Activated CD4-positive, alpha-beta T cell treated with anti-CD3 and anti-CD28 coated beads, Interleukin-2, amount 10 ng/mL, durations not matched to agents 24 days and 14 days (primary cell): ENCODE results near the gene SMAD7. TPM values are rescaled to one million over a fixed set of nuclear protein-coding genes. Genes with fewer than 3 reads are reported as not detected.

Experiments used
- DNase-seq: peaks from one replicate; pipeline ENCODE4 v3.0.0; 2022
- H3K27ac Mint-ChIP-seq: one replicate; pipeline ENCODE4 v1.8.0; 2022; ENCODE audit warnings: mild to moderate bottlenecking, mixed read lengths
- H3K27me3 Mint-ChIP-seq: one replicate; pipeline ENCODE4 v1.8.0; 2022; ENCODE audit warnings: mixed read lengths
- H3K36me3 Mint-ChIP-seq: one replicate; pipeline ENCODE4 v1.8.0; 2022; ENCODE audit warnings: low read depth, mild to moderate bottlenecking, mixed read lengths
- H3K4me1 Mint-ChIP-seq: one replicate; pipeline ENCODE4 v1.8.0; 2021; ENCODE audit warnings: mixed read lengths
- H3K4me3 Mint-ChIP-seq: one replicate; pipeline ENCODE4 v1.8.0; 2022; ENCODE audit warnings: mild to moderate bottlenecking, moderate library complexity, mixed read lengths
- H3K9me3 Mint-ChIP-seq: one replicate; pipeline ENCODE4 v1.8.0; 2021; ENCODE audit warnings: mixed read lengths
- intact Hi-C: fragments of 100-400 bp; cut with micrococcal nuclease; formaldehyde crosslinking; loops from one replicate; pipeline ENCODE4 v1.15.1; 2023
- total RNA-seq: library from RNA; stranded (reverse); gene quantifications from 2 replicates; pipeline ENCODE4 v1.2.3, GENCODE V29; 2022

The SMAD7 gene
- total RNA-seq, 1 donor from 2014 or later = 21.8 TPM

DNA sequence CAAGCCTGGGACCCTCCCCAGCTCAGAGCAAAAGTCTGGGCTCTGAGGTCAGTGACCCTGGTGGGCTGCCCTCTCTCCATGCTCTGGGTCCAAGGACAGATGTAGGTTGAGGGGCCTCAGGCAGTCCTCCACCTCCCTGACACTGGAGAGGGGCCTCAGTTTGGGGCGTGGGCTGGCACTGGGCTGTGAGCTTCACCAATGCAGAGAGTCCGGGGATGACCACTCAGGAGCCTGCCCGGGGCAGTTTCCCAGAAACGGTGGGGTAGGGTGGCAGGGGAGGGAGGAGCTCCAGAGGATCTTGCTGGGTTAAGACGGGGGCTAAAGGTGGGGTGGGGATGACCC lies 40.5 kb upstream of the SMAD7 start:
- DNase-seq = no peak
- Mint-ChIP-seq H3K27me3 (peaks cover 5% of the 10 kb centered on the region), H3K27ac (no peak overlapping the region), H3K4me3 (no peak overlapping the region), H3K9me3 (no peaks in the 10 kb centered on the region), H3K4me1 (peaks cover 2% of the 10 kb centered on the region), H3K36me3 (no peaks in the 10 kb centered on the region)
- intact Hi-C loops = no loop called here

DNA sequence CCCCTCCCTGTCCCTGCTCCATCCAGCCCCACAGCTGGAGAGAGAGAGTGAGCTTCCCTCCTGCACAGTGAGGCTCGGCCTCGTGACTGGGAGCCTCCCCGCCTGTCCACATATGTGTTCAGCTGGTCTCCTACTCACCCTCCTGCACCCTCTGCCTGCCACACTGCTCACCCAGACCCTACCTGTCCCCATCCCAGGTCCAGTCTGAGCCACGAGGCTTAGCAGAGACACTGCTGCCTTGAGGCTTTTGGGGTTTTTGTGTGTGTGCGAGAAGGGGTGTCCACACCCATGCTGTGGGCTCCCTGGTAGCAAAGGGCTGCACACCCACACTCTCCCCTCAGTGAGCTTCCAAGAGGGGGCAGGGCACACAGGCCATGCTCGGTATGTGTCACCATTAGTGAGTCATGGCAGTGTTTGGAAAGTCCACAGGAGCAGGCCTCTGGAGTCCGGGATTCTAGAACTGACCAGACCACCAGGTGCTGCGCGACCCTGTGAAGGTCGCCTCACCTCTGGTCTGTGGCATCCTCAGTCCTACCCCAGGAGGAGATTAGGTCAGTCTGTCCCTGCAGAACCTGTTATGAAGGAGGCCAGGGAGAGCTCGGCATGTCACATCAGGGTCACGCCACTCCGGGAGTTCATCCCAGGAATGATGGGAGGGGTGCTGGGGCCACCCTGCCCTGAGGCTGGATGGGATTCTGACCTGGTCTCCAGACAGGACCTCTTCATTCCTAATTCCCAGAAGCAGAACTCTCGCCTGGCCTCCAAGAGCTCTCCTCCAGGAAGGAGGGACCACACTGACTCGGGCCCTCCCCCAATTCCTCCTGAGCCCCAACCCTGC lies 39.9 kb upstream of the SMAD7 start:
- peaks cover 8% of the 10 kb centered on the region for H3K27me3 Mint-ChIP-seq
- no peak overlapping the region for H3K4me3 Mint-ChIP-seq
- no peaks in the 10 kb centered on the region for H3K9me3 Mint-ChIP-seq
- no peaks in the 10 kb centered on the region for H3K36me3 Mint-ChIP-seq
- intact Hi-C loops = no loop called here
- peaks cover 2% of the 10 kb centered on the region for H3K4me1 Mint-ChIP-seq
- DNase-seq = no peak
- H3K27ac Mint-ChIP-seq = no peak overlapping the region

DNA sequence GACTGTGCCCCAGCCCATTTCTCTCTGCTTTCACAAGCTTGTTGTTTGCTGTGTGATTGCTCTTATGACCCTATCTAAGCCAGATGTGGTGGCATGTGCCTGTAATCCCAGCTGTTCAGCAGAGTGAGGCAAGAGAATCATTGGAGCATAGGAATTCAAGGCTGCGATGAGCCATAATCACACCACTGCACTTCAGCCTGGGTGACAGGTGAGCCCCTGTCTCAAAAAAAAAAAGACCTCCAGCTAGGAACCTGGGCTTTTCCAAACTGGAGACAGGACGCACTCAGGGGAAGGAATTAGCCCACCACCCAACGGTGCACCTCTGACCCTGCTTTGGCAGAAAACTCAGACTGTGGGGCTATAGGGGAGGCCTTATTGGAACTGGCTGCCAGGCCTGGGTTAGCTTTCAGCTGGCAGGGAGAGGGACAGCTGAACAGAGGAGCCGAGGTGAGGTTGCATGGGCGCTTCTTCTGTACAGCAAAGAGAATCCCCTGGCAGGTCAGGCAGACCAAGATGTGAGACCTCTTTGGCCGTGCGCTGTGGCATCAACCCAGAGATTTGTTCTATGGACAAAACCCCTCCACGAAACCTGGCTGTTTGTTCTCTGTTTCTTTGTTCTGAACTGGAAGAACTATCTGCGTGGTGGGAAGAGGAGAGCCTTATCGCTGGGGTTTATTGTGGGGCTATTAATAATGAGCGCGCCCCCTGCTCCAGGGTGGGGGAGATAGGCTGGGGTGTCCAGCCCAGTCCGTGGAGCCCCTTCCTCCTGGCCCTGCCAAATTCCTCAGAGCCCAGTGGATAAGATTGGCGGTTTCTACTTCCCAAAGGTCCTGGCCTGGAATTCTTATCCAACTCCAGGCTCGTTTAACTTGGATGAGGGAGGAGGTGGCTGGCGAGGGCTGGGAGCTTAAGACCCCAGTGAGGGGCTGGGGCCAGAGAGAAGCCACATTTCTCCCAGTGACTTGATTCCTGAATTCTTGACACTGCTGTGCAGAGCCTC lies 38.8 kb upstream of the SMAD7 start:
- intact Hi-C loops = no loop called here

DNA sequence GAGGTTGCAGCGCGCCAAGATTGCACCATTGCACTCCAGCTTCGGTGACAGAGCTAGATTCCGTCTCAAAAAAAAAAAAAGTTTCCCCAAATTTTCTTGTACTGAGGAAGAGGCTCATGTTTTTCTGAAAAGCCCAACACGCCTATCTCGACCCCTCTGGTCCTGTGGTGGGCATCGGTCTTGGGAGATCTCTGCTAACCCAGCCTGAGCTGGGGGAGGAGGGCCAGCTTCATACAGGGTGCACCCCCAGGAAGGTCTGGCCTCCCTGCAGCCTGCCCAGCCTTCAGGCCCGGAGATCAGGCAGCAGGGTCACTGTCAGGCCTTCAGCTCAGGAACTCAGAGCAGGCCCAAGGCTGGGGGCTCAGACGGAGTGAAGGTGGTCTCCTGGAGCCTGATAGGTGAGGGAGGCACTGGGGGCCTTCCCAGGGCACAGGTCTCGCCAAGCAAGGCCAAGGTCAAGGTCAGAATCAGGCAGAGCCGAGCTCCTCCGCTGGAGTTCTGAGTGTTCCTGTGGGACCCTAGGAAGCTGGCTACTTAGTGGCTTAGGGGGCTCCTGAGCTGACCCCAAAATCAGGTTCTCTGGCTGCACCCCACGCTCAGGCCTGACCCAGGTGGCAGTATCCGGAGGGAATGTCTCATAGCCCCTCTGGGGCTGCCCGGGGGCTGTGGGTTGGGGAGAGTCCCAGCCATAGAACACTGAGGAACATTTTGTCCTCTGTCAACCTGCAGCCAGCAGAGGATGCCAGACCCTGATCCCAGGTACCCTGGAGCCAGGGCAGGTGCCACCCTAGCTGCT lies 37.9 kb upstream of the SMAD7 start:
- H3K27ac Mint-ChIP-seq = no peak overlapping the region
- intact Hi-C loops = no loop called here

More for the DNA sequence above, 38.8 kb upstream of the SMAD7 start:
- peaks cover 2% of the 10 kb centered on the region for H3K4me1 Mint-ChIP-seq
- no peak for DNase-seq
- peaks cover 12% of the 10 kb centered on the region for H3K27me3 Mint-ChIP-seq
- no peaks in the 10 kb centered on the region for H3K36me3 Mint-ChIP-seq
- H3K27ac Mint-ChIP-seq = no peak overlapping the region
- H3K4me3 Mint-ChIP-seq = no peak overlapping the region
- no peaks in the 10 kb centered on the region for H3K9me3 Mint-ChIP-seq

DNA sequence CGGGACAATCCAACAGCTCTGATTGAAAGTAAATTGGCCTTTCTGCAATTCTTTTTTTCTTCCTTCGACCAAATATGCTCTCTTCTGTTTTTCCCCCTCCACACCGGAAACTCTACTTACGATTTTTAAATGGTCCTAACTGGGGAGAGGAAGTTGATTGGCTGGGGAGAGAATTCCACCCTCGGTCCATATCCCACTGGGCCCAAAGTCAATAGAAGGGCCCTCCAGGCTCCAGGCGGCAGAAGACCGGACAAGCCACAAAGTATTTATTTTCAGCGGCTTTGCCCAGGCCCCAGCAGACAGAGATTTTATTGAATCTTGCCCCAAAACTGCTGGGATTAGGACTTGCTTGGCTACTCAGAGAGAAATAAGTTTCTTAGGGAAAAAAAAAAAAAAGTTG lies 37.1 kb upstream of the SMAD7 start:
- no peak for DNase-seq
- intact Hi-C loops = no loop called here
- Mint-ChIP-seq H3K27ac (no peak overlapping the region), H3K36me3 (no peaks in the 10 kb centered on the region), H3K4me1 (peaks cover 2% of the 10 kb centered on the region), H3K27me3 (peaks cover 12% of the 10 kb centered on the region), H3K9me3 (no peaks in the 10 kb centered on the region), H3K4me3 (no peak overlapping the region)

More for the DNA sequence above, 37.9 kb upstream of the SMAD7 start:
- DNase-seq = no peak
- Mint-ChIP-seq H3K36me3 (no peaks in the 10 kb centered on the region), H3K27me3 (peaks cover 11% of the 10 kb centered on the region), H3K9me3 (no peaks in the 10 kb centered on the region), H3K4me3 (no peak overlapping the region), H3K4me1 (peaks cover 2% of the 10 kb centered on the region)

DNA sequence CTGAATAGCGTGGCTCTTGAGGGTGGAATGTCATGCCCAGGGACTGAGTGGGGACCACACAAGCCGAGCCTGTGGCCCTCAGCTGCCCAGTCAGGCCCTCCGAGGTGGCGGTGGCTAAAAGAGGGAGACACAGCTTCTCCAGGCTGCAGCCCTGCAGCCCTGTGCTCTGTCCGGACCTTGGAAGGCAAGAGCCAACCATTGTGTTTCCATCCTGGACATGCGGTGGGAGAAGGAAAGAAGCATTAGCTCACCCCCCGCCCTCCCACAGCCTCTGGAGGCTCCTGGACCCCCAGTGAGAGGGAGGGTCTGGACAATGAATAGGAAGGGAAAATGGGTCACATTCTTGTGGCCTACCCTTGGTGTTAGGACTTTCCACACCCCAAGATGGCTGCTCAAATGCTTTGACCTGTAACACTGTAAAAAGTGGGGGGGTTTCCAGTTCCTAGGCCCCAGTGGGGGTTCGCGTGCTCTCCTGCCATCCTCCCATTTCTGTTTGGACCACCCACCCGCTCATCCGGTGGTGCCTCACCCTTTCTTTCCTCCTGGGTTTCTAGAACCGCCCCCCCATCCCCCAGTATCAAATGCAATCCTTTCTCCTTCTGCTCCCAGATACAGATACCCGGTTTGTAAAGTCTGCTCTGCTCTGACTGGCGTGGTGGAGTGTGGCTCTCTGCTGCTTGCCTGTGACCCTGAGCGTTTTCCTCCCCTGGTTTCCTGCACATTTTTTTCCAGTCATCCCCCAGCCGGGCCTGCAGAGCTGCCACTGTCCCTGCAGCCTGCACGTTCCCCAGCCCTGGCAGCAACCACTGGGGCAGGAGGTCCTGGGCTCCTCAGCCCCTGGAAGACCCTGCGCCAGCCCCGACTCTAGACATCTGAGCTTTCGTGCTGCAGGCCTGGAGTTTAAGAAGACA lies 36.3 kb upstream of the SMAD7 start:
- Mint-ChIP-seq H3K27ac (no peak overlapping the region), H3K36me3 (no peaks in the 10 kb centered on the region), H3K9me3 (no peaks in the 10 kb centered on the region), H3K27me3 (peaks cover 17% of the 10 kb centered on the region), H3K4me3 (no peak overlapping the region), H3K4me1 (peaks cover 5% of the 10 kb centered on the region)
- DNase-seq = no peak
- intact Hi-C loops = no loop called here

DNA sequence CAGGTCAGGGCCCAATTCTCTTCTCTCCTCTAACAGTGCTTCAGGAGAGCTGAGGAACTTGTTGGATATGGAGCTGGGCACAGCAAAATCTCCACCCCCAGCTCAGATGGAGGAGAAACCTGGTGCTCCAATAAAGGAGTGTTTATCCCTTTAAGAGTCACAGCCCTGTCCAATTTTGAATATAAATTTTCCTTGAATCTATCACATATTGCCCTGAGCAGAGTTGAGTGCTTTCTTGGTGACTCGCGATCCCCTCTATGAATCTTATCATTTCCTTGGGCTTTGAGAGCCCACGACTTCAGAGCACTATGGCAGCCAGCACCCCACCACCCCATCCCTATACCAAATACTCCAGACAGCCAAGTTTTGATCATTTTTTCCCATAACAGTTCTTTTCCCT lies 34.4 kb upstream of the SMAD7 start:
- Mint-ChIP-seq H3K36me3 (no peaks in the 10 kb centered on the region), H3K4me1 (peaks cover 5% of the 10 kb centered on the region), H3K27ac (no peak overlapping the region), H3K4me3 (no peak overlapping the region), H3K27me3 (peaks cover 21% of the 10 kb centered on the region), H3K9me3 (no peaks in the 10 kb centered on the region)
- no peak for DNase-seq
- intact Hi-C loops = no loop called here

DNA sequence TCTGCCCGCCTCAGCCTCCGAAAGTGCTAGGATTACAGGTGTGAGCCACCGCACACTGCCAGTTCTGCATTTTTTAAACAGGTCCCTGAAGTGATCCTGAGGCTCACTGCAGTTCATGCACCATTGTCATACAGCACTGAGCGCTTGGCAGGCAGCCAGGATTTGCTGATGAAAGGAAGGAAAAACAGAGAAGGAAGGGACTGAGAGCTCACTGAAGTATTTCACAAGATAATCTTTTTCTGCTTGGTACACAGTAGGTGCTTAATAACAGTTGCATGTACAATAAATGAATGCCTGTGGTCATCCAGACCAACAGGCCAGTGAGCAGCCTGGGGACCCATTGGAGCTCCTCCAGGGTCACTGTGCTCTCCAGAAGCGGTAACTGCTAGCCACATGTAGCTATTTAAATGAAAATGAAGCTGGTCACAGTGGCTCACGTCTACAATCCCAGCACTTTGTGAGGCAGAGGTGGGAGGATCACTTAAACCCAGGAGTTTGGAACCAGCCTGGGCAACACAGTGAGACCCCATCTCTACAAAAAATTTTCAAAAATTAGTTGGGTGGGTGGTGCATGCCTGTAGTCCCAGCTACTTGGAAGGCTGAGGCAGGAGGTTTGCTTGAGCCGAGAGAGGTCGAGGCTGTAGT lies 33.1 kb upstream of the SMAD7 start:
- no peak overlapping the region for H3K4me3 Mint-ChIP-seq
- H3K27ac Mint-ChIP-seq = no peak overlapping the region
- H3K27me3 Mint-ChIP-seq = peaks cover 23% of the 10 kb centered on the region
- H3K9me3 Mint-ChIP-seq = no peaks in the 10 kb centered on the region
- intact Hi-C loops = no loop called here
- peaks cover 15% of the 10 kb centered on the region for H3K4me1 Mint-ChIP-seq
- H3K36me3 Mint-ChIP-seq = no peaks in the 10 kb centered on the region
- no peak for DNase-seq

DNA sequence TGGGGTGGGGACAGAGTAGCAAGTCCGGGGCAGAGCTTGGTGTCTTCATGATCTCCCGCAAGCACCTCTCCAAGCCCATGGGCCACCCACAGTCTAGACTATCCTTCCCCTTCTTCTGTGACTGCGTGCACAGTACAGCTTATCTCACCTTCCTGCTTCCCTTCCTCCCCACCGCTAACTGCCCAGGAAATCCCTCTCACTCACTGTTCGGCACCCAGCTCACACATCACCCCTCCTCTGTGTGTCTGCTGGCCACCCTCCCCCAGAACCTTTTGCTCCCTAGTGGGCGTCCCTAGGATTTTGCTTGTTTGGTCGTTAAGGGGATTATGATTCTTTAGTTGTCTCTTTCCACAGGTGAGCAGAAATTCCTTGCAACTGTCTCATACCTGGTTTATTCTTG lies 31.5 kb upstream of the SMAD7 start:
- DNase-seq = no peak
- Mint-ChIP-seq H3K4me3 (no peak overlapping the region), H3K9me3 (no peaks in the 10 kb centered on the region), H3K27ac (no peak overlapping the region), H3K4me1 (peaks cover 15% of the 10 kb centered on the region), H3K27me3 (peaks cover 28% of the 10 kb centered on the region), H3K36me3 (no peaks in the 10 kb centered on the region)
- intact Hi-C loops = no loop called here

DNA sequence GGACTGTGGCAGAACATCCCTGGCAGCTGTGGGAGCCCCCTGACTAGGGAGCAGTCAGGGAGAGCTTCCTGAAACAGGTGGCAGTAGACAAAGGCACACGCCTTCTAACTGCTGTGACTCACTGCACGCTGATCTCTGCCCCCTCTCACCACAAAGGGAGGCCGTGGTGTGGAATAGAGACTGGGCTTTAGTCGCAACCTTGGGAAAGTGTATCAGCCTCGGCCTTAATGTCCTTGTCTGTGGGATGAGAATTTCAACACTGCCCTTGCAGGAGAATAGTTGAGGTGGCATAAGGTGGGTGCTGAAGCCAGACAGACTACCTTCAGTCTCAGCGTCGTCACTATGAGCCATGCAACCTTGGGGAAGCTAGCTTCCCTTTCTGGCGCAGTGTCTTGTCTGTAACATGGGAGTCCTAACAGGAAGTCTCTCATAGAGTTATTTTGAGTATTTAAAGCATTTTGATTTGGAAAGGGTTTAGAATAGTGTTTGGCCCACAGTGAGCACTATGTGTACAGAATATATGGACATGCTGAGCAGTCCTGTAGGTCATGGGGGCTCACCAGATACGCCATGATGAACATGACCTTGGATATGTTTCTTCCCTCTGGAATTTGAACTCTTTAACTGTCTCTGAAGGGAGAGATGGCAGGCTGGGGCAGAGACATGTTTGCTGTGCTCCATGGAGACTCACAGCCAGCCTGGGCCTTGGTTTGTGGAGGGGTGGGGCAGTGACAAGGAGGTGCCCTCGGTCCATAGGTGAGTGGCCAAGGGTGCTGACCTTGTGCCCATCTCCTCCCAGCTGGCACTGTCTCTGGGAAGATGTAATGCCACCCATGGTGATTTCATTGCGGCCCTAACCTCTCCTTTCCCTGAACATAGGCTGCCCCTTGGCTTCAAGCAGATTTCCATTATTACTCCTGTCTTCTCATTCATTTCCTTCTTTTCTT lies 29.5 kb upstream of the SMAD7 start:
- no peak overlapping the region for H3K27ac Mint-ChIP-seq
- peaks cover 21% of the 10 kb centered on the region for H3K4me1 Mint-ChIP-seq

DNA sequence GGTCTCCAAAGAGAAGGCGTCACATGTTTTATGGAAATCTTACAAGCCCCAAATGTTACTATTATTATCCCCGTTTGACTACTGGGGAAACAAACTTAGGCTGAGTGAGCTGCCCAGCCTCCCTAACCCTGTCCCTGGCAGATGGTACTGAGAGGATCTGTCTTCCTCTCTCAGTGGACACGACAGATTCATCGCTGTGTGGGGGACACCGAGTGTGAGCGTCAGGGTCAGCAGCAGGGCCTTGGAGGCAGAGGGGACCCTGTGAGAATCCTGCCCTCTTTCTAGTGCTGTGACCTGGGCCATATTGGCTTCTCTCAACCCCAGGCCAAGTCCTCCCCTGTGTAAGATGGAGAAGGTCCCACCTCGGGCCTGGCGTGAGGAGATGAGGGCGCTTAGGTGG lies 27.1 kb upstream of the SMAD7 start:
- H3K4me3 Mint-ChIP-seq = no peak overlapping the region
- H3K36me3 Mint-ChIP-seq = no peaks in the 10 kb centered on the region
- H3K4me1 Mint-ChIP-seq = peaks cover 21% of the 10 kb centered on the region
- H3K27me3 Mint-ChIP-seq = peaks cover 47% of the 10 kb centered on the region
- H3K27ac Mint-ChIP-seq = no peak overlapping the region
- no peaks in the 10 kb centered on the region for H3K9me3 Mint-ChIP-seq
- DNase-seq = no peak
- intact Hi-C loops = loop anchor here (5.0 kb wide), 1 partner anchor 201 kb away; no protein-coding TSS in a partner anchor

More for the DNA sequence above, 29.5 kb upstream of the SMAD7 start:
- no peak overlapping the region for H3K4me3 Mint-ChIP-seq
- no peaks in the 10 kb centered on the region for H3K36me3 Mint-ChIP-seq
- peaks cover 32% of the 10 kb centered on the region for H3K27me3 Mint-ChIP-seq
- intact Hi-C loops = loop anchor here (5.0 kb wide), 1 partner anchor 203 kb away; no protein-coding TSS in a partner anchor
- no peaks in the 10 kb centered on the region for H3K9me3 Mint-ChIP-seq
- DNase-seq = no peak
